Inflammatory macrophage treated with lipopolysaccharide for 4 hours (primary cell): Measurements from ENCODE around the gene FAF1.

ENCODE experiments used
- DNase-seq: peaks from one replicate; pipeline ENCODE4 v3.0.0-alpha.2; 2020

The FAF1 gene

GRCh38 chr1:50422946-50423669, 537.0 kb downstream of the FAF1 start, which contains the start of gene DMRTA2:
Gene DMRTA2, minus strand, starts transcription at chr1:50423443. Its CDS starts 1,907 bp downstream, at chr1:50421536.
- DNase-seq: no peak

GRCh38 chr1:50422675-50422945, 537.5 kb downstream of the FAF1 start:
- no peak for DNase-seq

GRCh38 chr1:50421768-50422674, 538.0 kb downstream of the FAF1 start:
- DNase-seq: no peak

- no peak for DNase-seq
Observed at GRCh38 chr1:50421366-50421748, 538.7 kb downstream of the FAF1 start.

- no peak for DNase-seq
Observed at GRCh38 chr1:50420689-50421365, 539.2 kb downstream of the FAF1 start.

- no peak for DNase-seq
Observed at GRCh38 chr1:50419907-50420677, 540.0 kb downstream of the FAF1 start.

GRCh38 chr1:50419192-50419906, 540.7 kb downstream of the FAF1 start:
- DNase-seq: no peak

GRCh38 chr1:50418600-50419109, 541.4 kb downstream of the FAF1 start:
- no peak for DNase-seq

- DNase-seq: no peak
Observed at GRCh38 chr1:50417946-50418599, 542.0 kb downstream of the FAF1 start.

GRCh38 chr1:50417507-50417906, 542.6 kb downstream of the FAF1 start:
- DNase-seq: no peak

GRCh38 chr1:50416553-50417453, 543.3 kb downstream of the FAF1 start:
- DNase-seq: no peak

- DNase-seq: no peak
Observed at GRCh38 chr1:50416150-50416527, 543.9 kb downstream of the FAF1 start.

- no peak for DNase-seq
Observed at GRCh38 chr1:50415235-50416149, 544.6 kb downstream of the FAF1 start.

GRCh38 chr1:50414853-50415234, 545.2 kb downstream of the FAF1 start:
- no peak for DNase-seq

GRCh38 chr1:50412813-50413476, 547.1 kb downstream of the FAF1 start:
- no peak for DNase-seq

- no peak for DNase-seq
Observed at GRCh38 chr1:50405814-50406213, 554.3 kb downstream of the FAF1 start.

GRCh38 chr1:50393522-50394120, 566.4 kb downstream of the FAF1 start:
- no peak for DNase-seq
